ENCODE data around the gene KIAA1958. TPM values are rescaled to one million over a fixed set of nuclear protein-coding genes. Genes with fewer than 3 reads are reported as not detected.
A peak's percentile ranks its signal among the peaks of the same experiment; 100 is the strongest.

Gene KIAA1958
- total RNA-seq, 1 donor from 2014 or later = 3.9 TPM

DNA sequence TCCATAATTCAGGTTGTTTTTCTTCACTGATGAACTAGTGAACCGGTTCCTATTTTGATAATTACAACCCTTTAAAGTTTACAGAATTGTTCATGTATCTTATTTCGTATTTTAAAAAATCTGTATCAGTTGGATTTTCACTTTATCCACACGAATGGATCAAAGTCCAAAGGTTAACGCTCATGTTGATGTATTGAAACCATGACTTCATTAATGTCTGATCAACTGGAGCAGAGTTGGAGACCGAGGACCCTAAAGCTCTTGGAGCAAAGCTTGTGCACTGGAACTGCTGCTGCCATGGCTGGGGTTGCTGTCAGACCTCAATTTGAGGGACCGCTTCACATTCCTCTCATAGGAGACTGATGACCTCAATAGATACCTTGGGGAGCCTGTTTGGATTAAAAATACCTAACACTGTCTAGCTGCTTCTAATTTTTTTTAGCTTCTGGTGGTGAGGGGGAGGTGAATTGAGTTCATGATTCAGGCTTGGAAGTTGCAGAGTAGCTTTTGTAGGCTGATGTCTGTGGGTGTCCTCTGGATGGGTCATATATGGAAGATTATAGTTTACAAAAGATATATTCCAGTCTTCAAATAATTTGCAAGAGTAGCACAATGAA, 45.1 kb downstream of the KIAA1958 start:
- ATAC-seq = no peak

DNA sequence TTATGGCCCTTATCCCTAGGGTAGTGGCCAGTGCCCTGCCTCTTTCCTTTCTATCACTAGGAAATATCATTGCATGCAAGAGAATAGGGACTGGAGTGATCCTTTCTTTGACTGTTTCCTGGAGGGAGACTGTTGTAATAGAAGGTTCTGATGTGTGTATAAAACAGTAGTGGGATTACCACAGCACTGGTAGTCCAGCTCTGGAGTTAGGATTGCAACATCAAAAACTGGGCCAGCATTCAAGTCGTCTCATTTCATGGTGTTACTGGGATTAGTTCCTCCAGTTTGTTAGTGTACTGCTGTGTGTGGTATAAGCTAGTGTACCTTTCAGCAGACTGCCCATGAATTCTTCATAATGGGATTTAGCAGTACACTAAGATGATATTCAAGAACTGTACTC, 45.8 kb downstream of the KIAA1958 start:
- ATAC-seq = peak; percentile 82

DNA sequence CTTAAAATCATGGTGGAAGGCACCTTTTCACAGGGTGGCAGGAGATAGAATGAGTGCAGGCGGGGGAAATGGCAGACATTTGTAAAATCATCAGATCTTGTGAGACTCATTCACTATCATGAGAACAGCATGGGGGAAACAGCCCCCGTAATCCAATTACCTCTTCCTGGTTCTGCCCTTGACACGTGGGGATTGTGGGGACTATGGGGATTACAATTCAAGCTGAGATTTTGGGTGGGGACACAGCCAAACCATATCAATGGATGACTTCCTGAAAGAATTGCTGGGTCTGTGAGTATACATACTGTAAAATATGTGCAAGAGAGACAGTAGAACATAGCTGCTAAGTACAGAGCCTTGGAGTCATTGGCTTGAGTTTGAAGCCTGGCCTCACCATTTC, 47.0 kb downstream of the KIAA1958 start:
- peak; percentile 35 for ATAC-seq

DNA sequence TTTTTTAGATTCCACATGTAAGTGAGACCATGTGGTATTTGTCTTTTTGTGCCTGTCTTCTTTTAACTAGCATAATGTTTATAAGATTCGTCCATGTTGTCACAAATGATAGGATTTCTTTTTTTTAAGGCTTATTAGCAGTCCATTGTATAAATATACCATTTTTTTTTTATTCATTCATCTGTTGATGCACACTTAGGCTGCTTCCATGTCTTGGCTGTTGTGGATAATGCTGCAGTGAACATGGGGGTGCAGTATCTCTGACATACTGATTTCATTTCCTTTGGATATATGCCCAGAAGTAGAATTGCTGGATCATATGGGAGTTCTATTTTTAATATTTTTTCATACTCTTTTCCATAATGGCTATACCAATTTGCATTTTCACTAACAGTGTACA, 48.7 kb downstream of the KIAA1958 start:
- no peak for ATAC-seq

DNA sequence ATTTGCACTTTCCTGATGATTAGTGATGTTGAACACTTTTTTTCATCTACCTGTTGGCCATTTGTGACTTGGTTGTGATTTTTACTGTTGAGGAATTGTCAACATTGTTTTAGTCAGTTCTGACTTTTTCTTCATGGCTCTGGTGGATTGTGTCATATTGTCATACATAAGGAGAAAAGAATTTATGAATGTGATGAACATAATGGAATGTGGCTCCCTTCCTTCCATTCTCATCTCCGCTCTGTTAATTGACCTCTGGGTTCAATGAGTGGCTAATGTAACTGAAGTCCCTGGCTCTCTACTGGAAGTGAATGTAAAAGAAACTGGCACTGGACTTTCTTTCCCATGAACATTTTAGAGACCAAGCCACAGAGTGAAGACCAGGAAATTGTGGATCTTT, 49.2 kb downstream of the KIAA1958 start:
- no peak for ATAC-seq

DNA sequence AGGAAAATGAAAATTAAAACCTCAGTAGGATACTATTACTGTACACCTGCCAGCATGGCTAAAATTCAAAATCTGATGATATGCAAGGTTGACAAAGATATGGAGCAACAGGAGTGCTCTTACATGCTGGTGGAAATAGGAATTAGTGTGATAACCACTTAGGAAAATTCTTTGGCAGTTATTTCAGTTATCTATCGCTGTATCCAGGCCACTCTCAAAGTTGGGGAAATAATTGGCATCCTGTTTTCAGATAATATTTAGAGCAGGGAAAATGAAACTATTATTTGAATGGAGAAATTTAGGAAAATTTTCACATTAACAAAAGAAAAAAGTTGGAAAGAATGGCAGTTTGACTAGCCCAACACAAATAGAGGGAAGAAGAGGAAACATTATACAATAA, 50.9 kb downstream of the KIAA1958 start:
- no peak for ATAC-seq

DNA sequence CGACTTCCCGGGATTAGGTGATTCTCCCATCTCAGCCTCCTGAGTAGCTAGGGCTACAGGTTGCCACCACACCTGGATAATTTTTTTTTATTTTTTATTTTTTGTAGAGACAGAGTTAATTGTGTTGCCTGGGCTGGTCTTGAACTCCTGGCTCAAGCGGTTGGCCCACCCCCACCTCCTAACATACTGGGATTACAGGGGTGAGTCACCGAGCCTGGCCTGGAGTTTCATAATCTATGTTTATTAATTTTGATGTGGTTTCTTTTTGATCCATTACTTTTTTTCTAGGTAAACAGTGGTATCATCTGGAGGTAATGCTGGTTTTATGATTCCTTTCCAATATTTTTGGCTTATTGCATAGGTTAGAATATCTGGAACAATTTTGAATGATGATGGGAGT, 54.2 kb downstream of the KIAA1958 start:
- no peak for ATAC-seq

DNA sequence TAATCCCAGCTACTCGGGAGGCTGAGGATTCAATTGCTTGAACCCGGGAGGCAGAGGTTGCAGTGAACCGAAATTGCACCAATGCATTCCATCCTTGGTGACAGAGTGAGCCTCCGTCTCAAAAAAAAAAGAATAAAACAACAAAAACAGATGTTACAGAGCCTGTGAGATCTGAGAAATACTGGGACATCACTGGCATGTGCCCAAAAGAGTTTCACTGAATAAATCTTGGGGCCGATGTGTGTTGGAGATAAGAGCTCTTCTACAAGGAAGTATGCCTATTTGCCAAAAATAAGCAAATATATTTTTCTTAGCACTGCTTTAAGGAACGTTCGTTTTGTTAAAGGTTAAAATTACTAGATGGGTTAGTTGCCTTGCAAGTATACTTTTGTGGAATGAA, 55.1 kb downstream of the KIAA1958 start:
- ATAC-seq = no peak

DNA sequence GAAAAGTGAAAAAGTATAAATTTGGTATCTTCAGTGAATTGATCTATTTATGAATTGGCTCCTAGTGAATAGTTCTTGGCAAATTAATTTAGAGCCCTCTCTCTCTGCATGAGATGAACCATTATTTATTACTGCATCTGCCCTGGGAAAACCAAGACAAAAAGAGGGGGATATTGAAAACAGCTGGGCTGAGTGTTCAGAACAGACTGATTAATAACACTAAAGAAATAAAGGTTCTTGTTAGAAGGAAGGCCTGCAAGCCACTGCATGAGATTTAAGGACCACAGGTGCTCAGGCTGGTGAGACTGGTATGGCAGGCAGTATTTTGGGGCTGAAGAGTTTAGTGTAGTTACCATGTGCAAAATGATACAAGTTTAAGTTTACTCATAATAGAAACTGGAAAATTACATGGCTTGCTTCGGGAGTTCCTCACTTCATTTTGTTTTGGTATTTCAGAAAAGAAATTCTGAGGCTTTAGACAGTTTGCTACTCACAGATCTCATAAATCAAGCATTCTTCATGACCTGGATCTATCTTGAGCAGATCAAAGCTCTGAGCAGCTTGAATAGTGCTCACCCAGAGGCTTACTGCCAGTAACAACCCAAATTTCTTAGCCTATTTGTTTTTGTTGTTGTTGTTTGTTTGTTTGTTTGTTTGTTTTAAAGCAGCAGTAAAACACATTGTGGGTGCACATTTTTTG, 56.1 kb downstream of the KIAA1958 start:
- ATAC-seq = no peak

DNA sequence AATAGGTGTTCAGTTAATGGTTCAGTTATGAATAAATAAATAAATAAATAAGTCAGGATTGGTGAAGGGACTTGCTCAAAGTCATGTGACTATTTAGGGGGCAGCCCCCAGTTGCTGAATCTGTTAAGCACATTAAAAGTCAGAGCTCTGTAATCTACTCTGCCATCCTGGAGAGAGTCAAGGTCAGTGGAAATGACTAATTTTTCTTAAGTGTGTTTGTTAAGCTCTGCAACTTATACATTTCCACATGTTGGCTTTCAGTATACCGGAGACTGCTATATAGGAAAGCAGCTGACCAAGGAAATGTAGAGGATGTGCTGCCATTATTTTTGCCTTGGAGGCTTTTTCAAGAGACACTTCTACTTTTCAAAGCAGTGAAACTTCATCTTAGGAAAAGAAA, 57.9 kb downstream of the KIAA1958 start:
- peak; percentile 40 for ATAC-seq

DNA sequence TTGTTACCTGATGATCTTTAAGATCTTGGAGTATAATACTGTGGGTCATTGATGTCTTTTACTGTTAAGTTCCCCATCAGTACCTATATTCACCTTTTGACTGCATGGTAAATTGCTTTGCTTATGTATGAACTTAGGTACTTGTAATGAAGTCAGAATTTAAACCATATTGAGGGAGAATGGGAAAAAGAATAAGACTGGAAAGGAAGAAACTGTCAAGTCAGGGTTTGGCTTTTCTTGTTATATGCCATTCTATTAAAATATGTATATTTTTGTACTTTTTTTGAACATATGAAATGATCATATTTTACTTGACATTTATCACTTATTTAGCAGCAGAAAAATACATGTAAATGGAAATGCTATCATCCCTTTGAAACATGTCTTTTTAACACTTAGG, 58.6 kb downstream of the KIAA1958 start:
- ATAC-seq = no peak

DNA sequence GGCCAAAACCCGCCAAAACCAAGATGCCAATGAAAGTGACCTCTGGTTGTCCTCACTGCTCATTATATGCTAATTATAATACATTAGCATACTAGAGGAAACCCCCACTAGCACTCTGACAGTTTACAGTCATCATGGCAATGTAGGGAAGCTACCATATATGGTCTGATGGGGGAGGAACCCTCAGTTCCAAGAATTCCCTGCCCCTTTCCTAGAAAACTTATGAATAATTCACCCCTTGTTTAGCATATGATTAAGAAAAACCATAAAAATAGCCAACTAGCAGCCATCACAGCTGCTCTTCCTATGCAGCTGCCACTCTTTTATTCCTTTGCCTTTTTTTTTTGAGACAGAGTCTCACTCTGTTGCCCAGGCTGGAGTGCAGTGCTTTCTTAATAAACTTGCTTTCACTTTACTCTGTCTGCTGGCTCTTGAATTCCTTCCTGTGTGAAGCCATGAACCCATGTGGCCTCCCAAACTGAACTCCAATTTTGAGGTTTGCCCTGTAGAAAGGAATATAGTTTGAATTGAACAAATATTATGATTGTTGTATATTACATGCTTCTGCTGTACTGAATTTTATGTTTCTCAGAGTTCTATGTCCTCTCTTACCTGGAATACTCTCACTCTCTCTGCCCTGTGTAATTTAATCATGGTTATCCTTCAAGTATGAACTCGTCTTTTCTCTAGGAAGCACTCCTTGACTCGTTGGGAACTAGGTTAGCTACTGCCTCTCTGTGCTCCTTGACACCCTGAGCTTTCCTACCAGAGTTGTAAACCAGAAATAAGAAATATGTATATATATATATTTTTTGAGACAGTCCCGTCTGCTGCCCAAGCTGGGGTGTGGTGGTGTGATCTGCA, 59.8 kb downstream of the KIAA1958 start:
- ATAC-seq = peak; percentile 67

DNA sequence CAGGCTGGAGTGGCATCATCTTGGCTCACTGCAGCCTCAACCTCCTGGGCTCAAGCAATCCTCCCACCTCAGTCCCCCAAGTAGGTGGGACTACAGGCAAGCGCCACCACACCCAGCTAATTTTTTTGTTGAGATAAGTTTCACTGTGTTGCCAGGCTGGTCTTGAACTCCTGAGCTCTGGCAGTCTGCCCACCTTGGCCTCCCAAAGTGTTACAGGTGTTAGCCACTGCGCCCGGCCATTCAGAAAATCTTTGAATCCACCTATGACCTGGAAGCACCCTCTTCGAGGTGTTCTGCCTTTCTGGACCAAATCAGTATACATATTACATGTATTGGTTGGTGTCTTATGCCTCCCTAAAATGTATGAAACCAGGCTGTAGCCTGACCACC, 61.4 kb downstream of the KIAA1958 start:
- ATAC-seq = no peak

DNA sequence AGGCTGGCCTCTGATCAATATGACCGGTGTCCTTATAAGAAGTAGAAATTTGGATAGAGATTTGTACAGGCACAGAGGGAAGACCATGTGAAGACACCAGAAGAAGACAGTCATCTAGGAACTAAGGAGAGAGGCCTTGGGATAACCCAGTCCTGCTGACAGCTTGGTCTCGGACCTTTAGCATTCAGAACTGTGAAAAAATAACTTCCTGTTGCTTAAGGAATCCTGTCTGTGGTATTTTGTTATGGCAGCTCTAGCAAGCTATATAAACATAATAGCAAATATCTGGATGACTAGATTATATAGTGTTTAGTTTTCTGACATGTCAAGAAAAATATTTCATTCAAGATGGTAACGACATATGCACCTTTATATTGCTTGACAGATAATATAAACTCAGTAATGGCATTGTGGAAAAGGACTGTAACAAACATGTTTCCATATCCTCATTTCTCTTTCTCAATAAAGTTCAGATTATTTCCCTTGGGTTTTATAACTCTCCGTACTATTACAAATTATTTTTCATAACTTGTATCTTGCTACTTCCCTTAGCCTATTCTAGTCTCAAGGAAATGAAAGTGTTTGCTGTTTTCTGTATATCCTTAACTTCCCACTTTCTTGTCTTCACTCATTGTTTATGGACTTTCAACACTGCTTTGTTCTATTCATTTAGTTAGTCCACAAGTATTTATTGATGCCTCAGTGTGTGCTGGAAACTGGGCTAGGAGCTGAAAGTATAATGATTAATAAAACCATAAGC, 62.4 kb downstream of the KIAA1958 start:
- ATAC-seq = no peak

DNA sequence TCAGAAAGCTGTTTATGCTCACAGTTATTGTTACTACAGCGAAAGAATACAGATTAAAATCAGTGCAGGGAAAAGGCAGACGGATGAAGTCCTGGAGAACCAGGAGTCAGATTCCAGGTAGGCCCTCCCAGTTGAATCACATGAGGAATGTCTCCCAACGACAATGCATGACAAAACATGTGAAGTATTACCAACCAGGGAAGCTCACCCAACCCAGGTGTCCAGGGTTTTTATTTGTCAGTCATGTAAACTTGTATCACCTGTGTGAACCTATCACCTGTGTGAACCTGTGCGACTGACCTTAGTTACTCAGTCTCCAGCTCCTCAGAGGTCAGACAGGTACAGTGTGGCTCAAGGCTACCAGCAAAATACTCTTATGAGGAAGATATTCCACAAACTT, 63.9 kb downstream of the KIAA1958 start:
- peak; percentile 90 for ATAC-seq

DNA sequence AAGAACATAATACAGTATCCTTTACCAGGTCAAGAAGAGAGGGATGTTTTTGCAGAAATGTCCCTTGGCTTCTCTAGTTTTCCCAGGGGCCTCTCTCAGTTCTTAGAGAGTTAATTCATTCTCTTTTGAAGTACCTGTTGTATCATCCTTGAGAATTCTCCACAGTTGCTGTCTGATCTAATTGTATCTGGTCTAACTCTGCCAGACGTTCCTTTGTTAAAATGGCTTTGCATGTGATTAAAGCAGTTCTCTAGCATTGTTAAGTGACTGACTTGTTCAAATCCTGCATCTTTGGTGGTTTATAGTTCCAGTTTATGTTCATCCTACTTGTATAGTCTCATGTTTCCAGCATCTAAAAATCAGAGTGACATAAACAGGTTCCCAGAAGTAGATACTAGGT, 65.0 kb downstream of the KIAA1958 start:
- ATAC-seq = no peak

DNA sequence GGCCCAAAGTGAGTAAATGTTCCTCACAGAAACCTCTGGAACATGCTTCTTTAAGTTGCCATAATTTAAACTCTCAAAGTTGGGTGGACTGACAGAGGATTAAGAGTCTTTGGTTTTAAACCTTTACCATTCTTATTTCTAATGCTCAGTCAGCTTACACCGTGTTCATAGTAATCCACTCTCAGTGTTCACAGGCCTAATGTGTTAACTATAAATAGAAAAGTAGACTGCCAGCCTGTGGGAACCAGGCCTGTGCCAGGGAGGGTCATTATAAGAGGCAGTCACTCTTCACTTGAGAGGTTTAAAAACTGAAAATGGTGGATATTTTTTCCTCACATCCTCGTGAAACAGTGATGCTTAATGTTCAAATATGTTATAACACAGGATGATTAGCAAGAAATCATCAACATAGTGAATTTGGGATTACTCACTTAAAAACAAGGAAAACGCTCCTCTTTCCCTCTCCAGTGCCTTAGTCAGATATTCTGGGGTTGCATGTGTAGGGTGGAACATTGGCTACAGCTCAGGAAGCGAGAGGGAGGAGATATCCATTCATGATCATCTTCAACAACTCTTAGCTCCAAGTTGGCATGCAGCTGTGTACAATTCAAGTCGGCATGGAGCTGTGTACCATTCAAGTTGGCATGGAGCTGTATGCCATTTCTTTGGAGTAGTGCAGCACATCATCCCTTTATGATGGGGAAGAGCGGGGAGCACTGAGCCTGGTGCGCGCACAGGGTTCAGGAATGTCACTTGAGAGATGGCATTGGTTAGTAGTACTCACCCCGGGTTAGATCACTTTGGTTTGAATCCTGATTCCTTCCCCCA, 65.8 kb downstream of the KIAA1958 start:
- ATAC-seq = no peak

DNA sequence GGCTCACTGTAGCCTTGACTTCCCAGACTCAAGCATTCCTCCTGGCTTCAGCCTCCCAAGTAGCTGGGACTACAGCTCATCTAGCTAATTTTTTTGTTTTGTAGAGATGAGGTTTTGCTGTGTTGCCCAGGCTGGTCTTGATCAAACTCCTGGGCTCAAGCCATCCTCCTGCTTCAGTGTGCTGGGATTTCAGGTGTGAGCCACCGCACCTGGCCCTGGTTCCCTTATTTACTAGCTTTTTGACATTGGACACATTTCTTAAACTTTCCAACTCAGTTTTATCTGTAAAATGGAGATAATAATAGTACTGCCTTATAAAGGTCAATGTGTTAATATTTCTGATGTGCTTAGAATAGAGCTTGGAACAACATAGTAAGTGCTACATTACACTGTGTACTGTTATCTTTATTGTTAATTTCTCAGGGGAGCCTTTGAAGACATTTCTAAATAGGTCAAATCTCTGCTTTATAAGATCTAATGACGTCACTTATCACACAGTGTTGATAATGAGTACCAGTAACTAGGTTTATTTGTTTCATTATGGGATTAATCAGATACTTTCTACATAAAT, 66.7 kb downstream of the KIAA1958 start:
- ATAC-seq = no peak

DNA sequence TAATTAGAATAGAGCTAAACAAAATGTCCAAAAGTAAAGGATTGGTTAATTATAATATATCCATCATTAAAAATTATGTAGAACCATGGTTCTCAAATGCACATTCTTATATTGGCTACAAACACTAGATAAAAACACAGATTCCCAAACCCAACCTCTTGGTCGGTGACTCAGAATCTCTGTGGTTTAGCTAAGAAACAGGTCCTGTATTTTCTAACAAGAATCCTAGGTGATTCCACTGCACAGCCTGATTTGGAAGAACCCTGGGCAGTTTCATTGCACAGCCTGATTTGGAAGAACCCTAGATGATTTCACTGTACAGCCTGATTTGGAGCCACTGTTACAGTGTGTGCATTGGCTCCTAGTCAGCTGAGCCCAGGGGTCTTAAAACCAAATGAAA, 67.9 kb downstream of the KIAA1958 start:
- ATAC-seq = no peak

DNA sequence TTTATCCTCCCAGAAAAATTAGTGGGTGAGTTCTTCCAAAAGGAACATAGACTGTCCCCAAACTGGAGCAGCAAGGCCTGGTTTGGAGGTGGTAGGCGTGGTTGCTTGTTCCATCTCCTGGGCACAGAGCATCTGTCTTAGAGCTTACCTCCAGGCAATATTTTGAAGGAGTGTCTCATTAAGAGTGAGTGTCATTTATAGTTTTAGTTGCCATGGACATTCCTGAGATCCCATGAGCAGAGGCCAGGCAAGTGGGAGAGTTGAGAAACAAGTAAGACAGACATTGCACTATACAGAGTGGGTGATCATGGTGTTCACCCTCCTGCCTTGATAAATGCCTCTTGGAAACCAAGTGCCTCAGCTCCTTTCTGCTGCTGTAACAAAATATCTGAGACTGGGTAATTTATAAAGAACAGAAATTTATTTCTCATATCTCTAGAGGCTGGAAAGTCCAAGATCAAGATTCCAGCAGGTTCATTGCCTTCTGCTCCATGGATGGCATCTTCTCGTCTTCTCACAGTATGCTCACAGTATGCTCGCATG, 68.5 kb downstream of the KIAA1958 start:
- peak; percentile 35 for ATAC-seq

DNA sequence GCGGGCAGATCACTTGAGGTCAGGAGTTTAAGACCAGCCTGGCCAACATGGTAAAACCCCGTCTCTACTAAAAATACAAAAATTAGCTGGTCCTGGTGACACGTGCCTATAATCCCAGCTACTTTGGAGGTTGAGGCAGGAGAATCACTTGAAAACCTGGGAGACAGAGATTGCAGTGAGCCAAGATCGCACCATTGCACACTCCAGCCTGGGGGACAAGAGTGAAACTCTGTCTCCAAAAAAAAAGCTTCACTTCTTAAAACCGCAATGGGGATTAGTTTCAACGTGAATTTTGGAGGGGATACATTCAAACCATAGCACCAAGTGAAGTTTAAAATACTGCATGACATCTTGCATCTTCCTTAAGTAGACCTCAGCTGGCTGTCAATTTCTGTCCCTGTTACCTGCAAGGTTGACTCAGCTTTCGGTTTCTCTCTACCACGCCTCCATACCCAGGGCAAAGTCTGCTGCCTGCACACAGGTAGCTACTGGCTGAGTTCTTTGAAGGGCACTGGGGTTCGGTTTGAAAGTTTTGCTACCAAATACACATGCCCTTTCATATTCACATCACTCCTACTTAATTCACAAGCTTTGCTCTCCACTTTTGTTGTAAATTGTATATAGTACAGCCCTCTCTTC, 69.3 kb downstream of the KIAA1958 start:
- peak; percentile 80 for ATAC-seq
